OCI-LY3 (cell line): Measurements from ENCODE around the gene NEK9.

Experiments used
- H2AFZ ChIP-seq: fragments of 200-600, 300-600 bp; shearing (Covaris generic); 2 replicates; pipeline ENCODE4 v1.6.0; 2014; ENCODE audit warnings: antibody characterized with exemption, low read depth, low read length
- H3K27ac ChIP-seq: fragments of 200-600, 300-600 bp; sonication (generic); 2 replicates; pipeline ENCODE4 v1.5.1; 2014; ENCODE audit warnings: mild to moderate bottlenecking, low read length, moderate library complexity, mixed read lengths
- H3K27me3 ChIP-seq: fragments of 200-600, 300-600 bp; sonication (generic); 2 replicates; pipeline ENCODE4 v1.6.1; 2014; ENCODE audit warnings: low read depth, low read length, mixed read lengths
- H3K36me3 ChIP-seq: fragments of 200-600, 300-600 bp; sonication (generic); replicated peaks from 2 replicates; pipeline ENCODE3; 2014; ENCODE audit warnings: low read depth, low read length, mixed read lengths
- H3K4me1 ChIP-seq: fragments of 300-600, 200-600 bp; sonication (generic); 2 replicates; pipeline ENCODE4 v1.6.1; 2014; ENCODE audit warnings: low read length, mixed read lengths
- H3K4me2 ChIP-seq: fragments of 200-600, 300-600 bp; sonication (generic); 2 replicates; pipeline ENCODE4 v1.6.1; 2014; ENCODE audit warnings: low read length, mixed read lengths
- H3K4me3 ChIP-seq: fragments of 300-600, 200-600 bp; sonication (generic); 2 replicates; pipeline ENCODE4 v1.5.1; 2014; ENCODE audit warnings: antibody characterized with exemption, mild to moderate bottlenecking, low read length, moderate library complexity
- H3K79me2 ChIP-seq: fragments of 300-600, 200-600 bp; shearing (Covaris generic); 2 replicates; pipeline ENCODE4 v1.6.1; 2014; ENCODE audit warnings: mild to moderate bottlenecking, low read length, mixed read lengths
- H3K9ac ChIP-seq: fragments of 300-600, 200-600 bp; shearing (Covaris generic); 2 replicates; pipeline ENCODE4 v1.6.0; 2014; ENCODE audit warnings: mild to moderate bottlenecking, low read length, moderate library complexity
- H3K9me3 ChIP-seq: fragments of 200-600, 300-600 bp; shearing (Covaris generic); 2 replicates; pipeline ENCODE4 v1.6.1; 2014; ENCODE audit warnings: low read length, mixed read lengths; ENCODE audit not compliant: insufficient read depth
- H4K20me1 ChIP-seq: fragments of 200-600, 300-600 bp; sonication (generic); 2 replicates; pipeline ENCODE4 v1.6.1; 2016; ENCODE audit warnings: low read length, mixed read lengths; ENCODE audit not compliant: insufficient read depth
- CTCF ChIP-seq: fragments of 200-600, 300-600 bp; sonication (generic); IDR thresholded peaks from 2 replicates; pipeline ENCODE4 v1.5.1; 2014; ENCODE audit warnings: antibody characterized with exemption, low read length, low read depth
- EZH2phosphoT487 ChIP-seq: fragments of 200-600 bp; shearing (Covaris generic); IDR thresholded peaks from 2 replicates; pipeline ENCODE4 v1.6.1; 2018; ENCODE audit warnings: antibody characterized with exemption, mixed run types, low read depth

The NEK9 gene

DNA sequence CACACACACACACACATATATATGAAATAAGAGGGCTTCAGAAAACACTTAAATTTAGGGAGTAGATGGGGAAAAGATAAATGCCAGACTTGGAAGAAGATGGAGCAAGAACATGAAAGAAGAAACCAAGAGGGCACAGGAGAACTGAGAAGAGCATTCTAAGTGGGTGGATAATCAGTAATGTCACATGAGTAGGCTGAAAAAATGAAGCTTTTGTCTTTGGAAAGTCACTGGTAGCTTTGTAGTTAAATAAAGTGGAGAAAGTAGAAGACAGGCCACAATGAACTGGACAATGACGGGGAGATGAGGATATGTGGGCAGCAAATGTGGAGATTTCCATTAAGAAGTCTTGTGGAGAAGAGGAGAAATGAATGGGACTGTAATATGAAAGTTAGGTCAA is 59.6 kb downstream of the NEK9 start:
- no peak overlapping the region for H3K4me2 ChIP-seq
- no peak overlapping the region for H3K27ac ChIP-seq
- no peaks in the 10 kb centered on the region for H3K9me3 ChIP-seq
- H4K20me1 ChIP-seq, result no peaks in the 10 kb centered on the region
- H2AFZ ChIP-seq, result no peak overlapping the region
- no peak overlapping the region for H3K9ac ChIP-seq
- TF ChIP-seq EZH2phosphoT487 (no peak), CTCF (no peak)
- peaks cover 19% of the 10 kb centered on the region for H3K4me1 ChIP-seq
- no peak overlapping the region for H3K4me3 ChIP-seq
- H3K36me3 ChIP-seq, result no peaks in the 10 kb centered on the region
- no peaks in the 10 kb centered on the region for H3K27me3 ChIP-seq
- peaks cover 21% of the 10 kb centered on the region for H3K79me2 ChIP-seq

GRCh38 chr14:75066691-75067090 is 60.2 kb downstream of the NEK9 start:
- peaks cover 19% of the 10 kb centered on the region for H3K4me1 ChIP-seq
- no peak overlapping the region for H3K9ac ChIP-seq
- no peak overlapping the region for H3K27ac ChIP-seq
- H3K27me3 ChIP-seq, result no peaks in the 10 kb centered on the region
- TF ChIP-seq EZH2phosphoT487 (no peak), CTCF (no peak)
- no peaks in the 10 kb centered on the region for H4K20me1 ChIP-seq
- no peak overlapping the region for H3K4me3 ChIP-seq
- H2AFZ ChIP-seq, result no peak overlapping the region
- no peak overlapping the region for H3K4me2 ChIP-seq
- no peaks in the 10 kb centered on the region for H3K9me3 ChIP-seq
- H3K36me3 ChIP-seq, result no peaks in the 10 kb centered on the region
- peaks cover 21% of the 10 kb centered on the region for H3K79me2 ChIP-seq

DNA sequence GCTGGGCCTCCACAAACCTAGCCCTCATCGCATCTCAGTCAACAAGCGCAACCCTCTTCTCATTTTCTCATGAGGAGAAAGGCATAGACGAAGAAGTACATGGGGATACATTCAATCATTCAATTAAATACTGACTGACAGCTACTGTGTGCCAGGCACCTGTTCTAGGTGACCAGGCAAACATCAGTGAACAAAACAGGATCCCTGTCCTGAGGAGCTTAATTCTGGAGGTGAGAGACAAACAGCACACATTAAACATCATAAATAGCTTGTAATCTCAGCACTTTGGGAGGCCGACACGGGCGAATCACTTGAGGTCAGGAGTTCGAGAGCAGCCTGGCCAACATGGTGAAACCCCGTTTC is 62.7 kb downstream of the NEK9 start:
- Histone ChIP-seq H3K36me3 (peaks cover 21% of the 10 kb centered on the region), H3K4me1 (peaks cover 14% of the 10 kb centered on the region), H3K27me3 (no peaks in the 10 kb centered on the region), H3K9ac (peak overlapping the region; percentile 77), H2AFZ (peak overlapping the region; percentile 96), H4K20me1 (no peaks in the 10 kb centered on the region), H3K79me2 (peaks cover 25% of the 10 kb centered on the region), H3K4me2 (peak overlapping the region; percentile 92), H3K27ac (no peak overlapping the region), H3K9me3 (peaks cover 5% of the 10 kb centered on the region; the same call in 1 of the 2 replicates), H3K4me3 (peak overlapping the region; percentile 94)
- TF ChIP-seq EZH2phosphoT487 (no peak), CTCF (no peak)

GRCh38 chr14:75063491-75064204 is 63.2 kb downstream of the NEK9 start, which contains the start of gene ACYP1:
Gene ACYP1 (minus strand): TSS chr14:75064024. CDS start chr14:75063553, 471 bp downstream.
- Histone ChIP-seq H3K27me3 (no peaks in the 10 kb centered on the region), H3K4me3 (peak within 1 kb of the TSS; percentile 94), H3K79me2 (peaks cover 25% of the 10 kb centered on the region), H3K9me3 (peaks cover 5% of the 10 kb centered on the region; the same call in 1 of the 2 replicates), H3K4me2 (peak within 1 kb of the TSS; percentile 92), H3K36me3 (peaks cover 21% of the 10 kb centered on the region), H2AFZ (peak within 1 kb of the TSS; percentile 96), H4K20me1 (no peaks in the 10 kb centered on the region), H3K4me1 (peaks cover 14% of the 10 kb centered on the region), H3K9ac (peak within 1 kb of the TSS; percentile 77), H3K27ac (peak within 1 kb of the TSS; percentile 14; the same call in 1 of the 2 replicates)
- TF ChIP-seq EZH2phosphoT487 (no peak), CTCF (no peak)
